NT2/D1 (cell line): ENCODE data around the gene WNT4.
A peak's percentile ranks its signal among the peaks of the same experiment; 100 is the strongest.

Experiments used
- DNase-seq: peaks from one replicate; pipeline ENCODE4 v3.0.0-alpha.2; 2011; ENCODE audit warnings: low read depth, low spot score
- H3K27me3 ChIP-seq: 2 replicates; pipeline ENCODE4 v1.6.0; 2011; ENCODE audit warnings: mild to moderate bottlenecking; ENCODE audit not compliant: insufficient read length, insufficient read depth
- H3K36me3 ChIP-seq: 2 replicates; pipeline ENCODE4 v1.6.1; 2011; ENCODE audit warnings: mild to moderate bottlenecking, low read length, mixed read lengths; ENCODE audit not compliant: insufficient read depth, insufficient read length
- H3K4me1 ChIP-seq: 2 replicates; pipeline ENCODE4 v1.5.1; 2011; ENCODE audit not compliant: insufficient read depth, insufficient read length
- H3K4me3 ChIP-seq: 2 replicates; pipeline ENCODE4 v1.5.1; 2011; ENCODE audit warnings: low read depth; ENCODE audit not compliant: insufficient read length
- H3K9ac ChIP-seq: 2 replicates; pipeline ENCODE4 v1.6.0; 2011; ENCODE audit warnings: low read depth; ENCODE audit not compliant: insufficient read length
- H3K9me3 ChIP-seq: 2 replicates; pipeline ENCODE4 v1.5.1; 2011; ENCODE audit warnings: mild to moderate bottlenecking, low read length; ENCODE audit not compliant: insufficient read depth
- SUZ12 ChIP-seq: IDR thresholded peaks from 2 replicates; pipeline ENCODE4 v1.6.1; 2011; ENCODE audit not compliant: insufficient read length, insufficient read depth; ENCODE audit errors: extremely low read depth
- YY1 ChIP-seq: IDR thresholded peaks from 2 replicates; pipeline ENCODE4 v1.6.1; 2011; ENCODE audit not compliant: insufficient read length, insufficient read depth
- ZNF274 ChIP-seq: IDR thresholded peaks from 2 replicates; pipeline ENCODE4 v1.6.1; 2011; ENCODE audit warnings: mild to moderate bottlenecking, low read depth, low read length

WNT4 gene

GRCh38 chr1:22143065-22144033 lies at the start of gene WNT4:
WNT4 (minus strand) TSS chr1:22143097; CDS start chr1:22142922, 175 bp downstream.
- Histone ChIP-seq H3K9ac (peak within 1 kb of the TSS; percentile 36), H3K4me3 (peak within 1 kb of the TSS; percentile 45), H3K36me3 (no peaks in the 10 kb centered on the region), H3K4me1 (peaks cover 21% of the 10 kb centered on the region), H3K9me3 (no peaks in the 10 kb centered on the region), H3K27me3 (peaks cover 44% of the 10 kb centered on the region)
- TF ChIP-seq YY1 (no peak), SUZ12 (no peak), ZNF274 (no peak)
- DNase-seq = no peak

GRCh38 chr1:22190731-22191130 lies 47.8 kb upstream of the WNT4 start:
- Histone ChIP-seq H3K4me3 (no peak overlapping the region), H3K9me3 (no peaks in the 10 kb centered on the region), H3K9ac (no peak overlapping the region), H3K36me3 (no peaks in the 10 kb centered on the region), H3K4me1 (no peaks in the 10 kb centered on the region), H3K27me3 (no peaks in the 10 kb centered on the region)
- no peak for DNase-seq
- TF ChIP-seq YY1 (no peak), ZNF274 (no peak), SUZ12 (no peak)

- TF ChIP-seq ZNF274 (no peak), YY1 (no peak), SUZ12 (no peak)
- Histone ChIP-seq H3K9me3 (no peaks in the 10 kb centered on the region), H3K4me1 (no peaks in the 10 kb centered on the region), H3K4me3 (no peak overlapping the region), H3K9ac (no peak overlapping the region), H3K27me3 (no peaks in the 10 kb centered on the region), H3K36me3 (no peaks in the 10 kb centered on the region)
- no peak for DNase-seq
These were observed 47.4 kb upstream of the WNT4 start for GRCh38 chr1:22190251-22190650.

GRCh38 chr1:22189619-22190018 lies 46.7 kb upstream of the WNT4 start:
- DNase-seq = no peak
- Histone ChIP-seq H3K9ac (no peak overlapping the region), H3K9me3 (no peaks in the 10 kb centered on the region), H3K27me3 (no peaks in the 10 kb centered on the region), H3K4me1 (peaks cover 5% of the 10 kb centered on the region), H3K36me3 (no peaks in the 10 kb centered on the region), H3K4me3 (no peak overlapping the region)
- TF ChIP-seq SUZ12 (no peak), ZNF274 (no peak)

- TF ChIP-seq SUZ12 (no peak), YY1 (no peak), ZNF274 (no peak)
- Histone ChIP-seq H3K9ac (no peak overlapping the region), H3K4me3 (no peak overlapping the region), H3K27me3 (no peaks in the 10 kb centered on the region), H3K9me3 (no peaks in the 10 kb centered on the region), H3K36me3 (no peaks in the 10 kb centered on the region), H3K4me1 (peaks cover 5% of the 10 kb centered on the region)
- DNase-seq = no peak
These were observed 46.0 kb upstream of the WNT4 start for GRCh38 chr1:22188914-22189313.

- no peak overlapping the region for H3K4me3 ChIP-seq
- no peaks in the 10 kb centered on the region for H3K9me3 ChIP-seq
- no peak overlapping the region for H3K9ac ChIP-seq
- H3K27me3 ChIP-seq = no peaks in the 10 kb centered on the region
- DNase-seq = no peak
- no peak for TF ChIP-seq ZNF274
- TF ChIP-seq SUZ12 = no peak
- TF ChIP-seq YY1 = no peak
- no peaks in the 10 kb centered on the region for H3K36me3 ChIP-seq
- H3K4me1 ChIP-seq = peaks cover 5% of the 10 kb centered on the region
These were observed 45.5 kb upstream of the WNT4 start for GRCh38 chr1:22188436-22188835.

- no peak overlapping the region for H3K9ac ChIP-seq
- no peaks in the 10 kb centered on the region for H3K9me3 ChIP-seq
- no peaks in the 10 kb centered on the region for H3K27me3 ChIP-seq
- H3K4me3 ChIP-seq = no peak overlapping the region
- peaks cover 5% of the 10 kb centered on the region for H3K4me1 ChIP-seq
- no peaks in the 10 kb centered on the region for H3K36me3 ChIP-seq
- TF ChIP-seq SUZ12 = no peak
- TF ChIP-seq ZNF274 = no peak
- TF ChIP-seq YY1 = no peak
- DNase-seq = no peak
These were observed 43.4 kb upstream of the WNT4 start for GRCh38 chr1:22186311-22186710.
